Measurements from ENCODE around the gene COBLL1.

GRCh38 chr2:164755952-164756351 is 85.7 kb downstream of the COBLL1 start:
- no peak for TF ChIP-seq POLR2A (IDR thresholded peaks at IDR 0.05)
- TF ChIP-seq CTCF (IDR thresholded peaks at IDR 0.05), result no peak
